NCI-H510A (cell line): Measurements from ENCODE around the gene SH3RF2.

ENCODE experiments used
- DNase-seq: peaks from one replicate; lab custom pipeline; 2025; lab: John Stamatoyannopoulos, UW

The SH3RF2 gene

GRCh38 chr5:146042628-146043279 is 106.4 kb downstream of the SH3RF2 start:
- DNase-seq, result no peak

DNA sequence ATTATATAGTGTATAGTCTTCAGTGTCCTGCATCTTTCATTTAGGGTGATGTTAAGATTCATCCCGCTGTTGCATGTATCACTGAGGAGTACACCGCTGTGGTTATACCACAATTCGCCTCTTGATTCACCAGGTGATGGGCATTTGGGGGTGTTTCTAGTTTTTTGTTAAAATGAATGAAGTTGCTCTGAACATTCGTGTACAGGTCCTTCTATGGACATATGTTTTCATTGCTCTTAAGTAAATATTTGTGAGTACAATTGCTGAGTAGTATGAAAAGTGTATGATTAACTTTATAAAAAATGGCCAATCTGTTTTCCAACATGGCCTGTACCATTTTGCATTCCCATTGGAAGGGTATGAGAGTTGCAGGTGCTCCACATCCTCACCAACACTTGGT is 107.3 kb downstream of the SH3RF2 start:
- no peak for DNase-seq

DNA sequence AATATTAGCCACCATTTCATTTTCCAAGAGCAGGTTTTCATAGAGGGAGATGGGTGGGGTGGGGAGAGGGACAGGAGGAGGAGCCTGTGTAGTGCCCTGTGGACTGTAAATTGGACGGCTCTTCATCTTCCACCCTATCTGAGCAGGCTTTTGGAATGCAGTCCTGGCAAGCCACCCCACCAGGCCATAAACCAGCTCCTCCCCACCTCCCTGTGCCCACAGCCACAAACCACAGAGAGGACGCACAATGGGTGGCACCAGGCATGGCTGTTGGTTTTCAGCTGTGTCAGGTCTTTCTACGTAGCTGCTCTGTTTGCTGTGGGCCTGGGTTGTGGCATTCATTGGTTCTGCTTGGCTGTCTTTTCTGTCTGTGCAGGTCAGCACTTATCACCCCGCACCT is 111.0 kb downstream of the SH3RF2 start:
- DNase-seq, result no peak

- no peak for DNase-seq
Measured at GRCh38 chr5:146048994-146049703, 112.8 kb downstream of the SH3RF2 start.

DNA sequence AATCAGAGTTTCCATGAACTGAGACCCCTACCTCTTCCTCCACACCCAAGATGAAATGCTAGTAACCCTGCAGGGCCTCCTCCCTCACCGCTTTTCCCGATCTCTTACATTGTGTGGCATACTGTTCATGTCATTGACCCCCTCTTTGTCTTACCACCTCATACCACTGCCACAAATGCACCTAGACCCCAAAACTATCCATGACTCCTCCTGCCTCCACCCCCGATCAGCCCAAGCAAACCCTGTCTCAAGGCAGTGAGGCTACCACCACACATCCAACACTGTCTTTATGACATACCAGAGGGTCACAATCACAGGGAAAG is 113.3 kb downstream of the SH3RF2 start:
- DNase-seq, result no peak

DNA sequence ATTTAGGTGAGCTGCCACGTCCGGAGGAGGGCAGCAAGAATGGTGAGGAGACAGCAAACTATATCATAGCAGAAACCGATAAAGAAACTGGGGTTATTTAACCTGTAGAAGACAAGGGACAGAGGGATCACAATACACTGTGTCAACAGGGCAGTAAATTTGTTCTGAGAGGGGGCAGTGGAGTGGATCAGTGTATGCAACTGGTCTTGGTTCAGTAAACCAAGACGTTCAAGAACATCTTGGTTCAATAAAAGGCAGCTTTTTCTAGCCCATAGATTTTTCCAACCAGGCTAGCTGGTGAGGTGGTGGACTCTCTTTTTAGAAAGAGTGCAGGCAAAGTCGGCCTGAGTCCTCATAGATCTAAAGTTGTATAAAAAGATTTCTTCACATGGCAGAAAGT is 113.7 kb downstream of the SH3RF2 start:
- no peak for DNase-seq

DNA sequence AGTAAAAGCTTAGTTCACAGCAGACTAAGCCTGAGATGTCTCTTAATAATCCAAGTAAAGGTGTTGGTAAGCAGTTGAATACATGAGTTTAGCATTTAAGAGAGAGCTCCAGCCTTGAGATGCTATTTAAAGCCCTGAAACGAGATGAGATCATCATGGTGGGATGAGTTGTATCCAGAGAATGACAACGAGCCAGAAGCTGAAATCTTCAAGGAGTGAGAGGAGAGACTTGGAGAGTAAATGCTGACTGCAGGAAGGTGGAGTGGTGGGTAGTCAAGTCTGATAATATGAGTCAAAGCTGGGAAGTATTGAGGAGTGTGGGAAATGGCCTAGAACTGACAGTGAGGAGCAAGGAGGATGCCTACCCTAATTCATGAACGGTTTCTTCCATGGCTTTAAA is 115.3 kb downstream of the SH3RF2 start:
- DNase-seq, result no peak

DNA sequence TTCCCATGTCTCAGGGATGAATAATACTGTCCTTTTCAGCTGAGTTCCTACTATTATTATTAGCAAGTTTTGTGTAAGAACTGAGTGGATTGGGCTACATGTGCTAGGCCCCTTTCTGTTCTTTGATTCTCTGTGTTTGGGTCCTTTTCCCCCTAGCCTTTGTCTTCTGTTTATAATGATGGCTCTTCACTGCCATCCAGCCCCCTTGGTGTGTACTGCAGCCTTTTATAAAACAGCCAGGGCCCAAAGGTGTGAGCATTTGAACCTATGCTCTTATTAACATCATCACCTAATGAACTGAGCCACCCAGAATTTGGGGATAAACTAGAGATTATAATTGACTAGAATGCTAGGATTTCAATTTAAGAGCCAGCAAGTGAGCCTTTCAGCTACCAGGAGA is 116.4 kb downstream of the SH3RF2 start:
- DNase-seq, result no peak

DNA sequence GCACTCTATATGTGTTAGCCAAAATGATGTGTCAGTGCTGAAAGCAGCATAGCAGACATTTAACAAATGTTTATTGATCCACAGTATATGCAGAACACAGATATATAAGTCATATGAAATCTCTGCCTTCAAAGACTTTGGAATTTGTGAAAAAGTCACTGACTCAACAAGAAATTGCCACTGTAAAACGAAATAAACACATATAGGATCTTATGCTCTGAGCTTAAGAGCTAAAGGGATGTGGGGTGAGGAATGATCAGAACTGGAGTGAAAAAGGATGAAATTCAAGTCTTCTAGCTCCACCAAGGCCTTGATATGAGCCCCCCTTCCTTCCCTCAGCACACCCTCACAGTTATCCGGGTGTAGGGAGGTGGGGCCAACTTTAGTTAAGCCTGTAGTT is 119.1 kb downstream of the SH3RF2 start:
- no peak for DNase-seq

GRCh38 chr5:146059460-146060220 is 123.3 kb downstream of the SH3RF2 start:
- DNase-seq, result no peak

- no peak for DNase-seq
Measured at GRCh38 chr5:146060221-146060585, 123.8 kb downstream of the SH3RF2 start.

- no peak for DNase-seq
Measured at GRCh38 chr5:146066968-146067367, 130.6 kb downstream of the SH3RF2 start.

DNA sequence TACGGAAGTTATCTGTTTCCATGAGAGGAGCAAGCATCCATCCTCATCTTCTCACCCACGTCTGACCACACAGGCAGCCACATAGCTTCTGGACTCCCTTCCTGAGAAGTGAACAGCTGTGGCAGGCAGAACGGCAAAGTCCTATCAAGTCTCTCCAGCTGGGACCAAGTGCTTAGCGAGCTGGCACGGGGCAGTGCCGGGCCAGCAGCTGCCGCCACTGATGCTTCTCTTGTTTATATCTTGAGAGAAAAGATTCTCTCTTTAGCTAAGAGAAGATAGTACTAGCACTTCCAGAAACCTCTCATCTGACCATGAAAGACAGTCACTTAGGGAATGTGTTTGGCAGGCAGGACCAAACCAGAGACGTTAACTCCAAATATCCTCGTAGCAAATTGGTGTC is 131.8 kb downstream of the SH3RF2 start:
- no peak for DNase-seq

GRCh38 chr5:146068977-146069779 is 132.8 kb downstream of the SH3RF2 start:
- no peak for DNase-seq

- no peak for DNase-seq
Measured at GRCh38 chr5:146069780-146070099, 133.4 kb downstream of the SH3RF2 start.

- DNase-seq, result no peak
Measured at GRCh38 chr5:146070746-146071145, 134.4 kb downstream of the SH3RF2 start.

- no peak for DNase-seq
Measured at GRCh38 chr5:146071171-146071570, 134.8 kb downstream of the SH3RF2 start.

DNA sequence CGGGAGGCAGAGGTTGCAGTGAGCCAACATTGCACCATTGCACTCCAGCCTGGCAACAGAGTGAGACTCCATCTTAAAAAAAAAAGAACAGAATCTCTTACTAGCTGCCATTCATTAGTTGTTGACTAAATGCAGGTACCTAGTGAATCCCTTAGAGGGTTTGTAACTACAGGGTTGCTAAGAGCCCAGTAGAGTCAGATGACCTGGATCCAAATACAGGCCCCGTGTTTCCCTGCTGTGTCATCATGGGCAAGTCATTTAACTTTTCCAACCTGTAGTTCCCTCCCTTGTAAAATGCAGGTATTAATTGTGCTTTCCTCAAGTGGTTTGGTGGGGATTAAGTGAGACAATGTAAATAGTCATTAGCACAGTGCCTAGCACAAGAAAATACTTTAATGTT is 136.2 kb downstream of the SH3RF2 start:
- no peak for DNase-seq

DNA sequence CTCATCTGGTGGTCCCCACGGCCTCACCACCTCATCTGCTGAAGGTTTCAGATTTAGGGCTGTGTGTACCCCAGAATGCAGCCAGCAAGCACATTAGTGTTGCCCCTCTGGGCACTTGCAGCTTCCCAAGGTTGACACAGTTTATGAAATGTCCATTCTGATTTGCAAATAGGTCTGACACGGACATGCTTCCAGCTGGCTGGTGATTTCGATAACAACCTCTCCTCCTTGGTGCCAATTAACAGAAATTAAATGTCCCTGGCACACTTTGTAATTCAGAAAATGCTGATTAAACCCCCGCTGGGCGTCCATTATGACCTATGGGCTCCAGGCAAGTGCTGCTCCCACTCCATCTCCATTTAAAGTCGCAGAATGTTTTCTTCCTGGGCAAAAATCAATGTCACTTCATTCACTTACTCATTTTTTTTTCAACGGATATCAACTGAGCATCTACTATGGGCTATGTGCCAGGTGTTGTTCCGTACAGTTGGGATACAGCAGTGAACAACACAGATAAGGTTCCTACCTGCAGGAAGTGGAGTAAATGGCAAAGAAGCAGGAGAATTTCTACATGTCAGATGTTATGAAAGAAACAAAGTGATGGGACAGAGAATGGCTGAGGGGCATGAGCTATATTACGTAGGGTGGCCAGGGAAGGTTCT is 137.0 kb downstream of the SH3RF2 start:
- DNase-seq, result no peak

DNA sequence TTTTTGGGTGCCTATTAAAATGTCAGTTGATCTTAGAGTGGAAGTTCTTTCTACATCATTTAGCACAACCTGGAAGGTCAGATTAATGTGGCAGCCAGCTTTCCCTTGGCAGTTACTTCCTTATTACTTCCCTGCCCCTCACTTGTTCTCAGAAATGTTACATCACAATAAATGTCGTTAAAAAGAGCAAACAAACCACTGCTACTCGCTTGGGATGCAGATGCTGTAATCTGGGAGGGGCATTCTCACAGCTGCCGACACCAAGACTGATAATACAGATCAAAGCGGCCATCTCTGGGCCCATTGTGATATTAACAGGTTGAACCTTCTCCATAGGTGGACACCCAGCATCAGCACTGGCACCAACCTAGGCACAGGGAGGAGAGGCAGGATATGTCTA is 139.7 kb downstream of the SH3RF2 start:
- no peak for DNase-seq

GRCh38 chr5:146076455-146076854 is 140.1 kb downstream of the SH3RF2 start:
- no peak for DNase-seq

DNA sequence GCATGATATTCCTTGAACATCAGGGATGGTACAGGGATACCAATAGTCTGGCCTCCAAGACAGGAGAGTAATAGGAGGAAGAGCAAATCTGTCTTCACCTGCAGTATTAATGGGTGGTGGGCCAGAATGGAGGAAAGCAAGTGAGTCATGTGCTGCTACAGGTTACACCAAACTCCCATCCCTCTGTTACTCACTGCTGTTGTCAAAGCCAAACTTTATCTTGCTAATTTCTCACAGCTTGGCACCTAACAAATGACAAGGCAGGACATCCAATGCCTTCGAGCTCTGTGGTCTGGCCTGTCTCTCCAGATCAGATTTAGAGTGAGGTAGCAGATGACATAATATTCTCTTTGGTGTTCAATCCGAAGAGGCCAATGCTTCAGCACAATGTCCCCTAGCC is 142.2 kb downstream of the SH3RF2 start:
- no peak for DNase-seq
